K562 (cell line): ENCODE measurements around the gene SRPK2.

Experiments
- CBX3 ChIP-seq, 2 experiments: IDR thresholded peaks; 1 replicate in 1 of 2; 2 replicates in 1 of 2; pipeline ENCODE4 v1.6.1; 2012; ENCODE audit warnings: inconsistent platforms in 2 of 2, low read length in 2 of 2, borderline replicate concordance in 1 of 2, control low read depth in 1 of 2
- CTCF ChIP-seq, 3 experiments: IDR thresholded peaks in 2 of 3; conservative IDR thresholded peaks in 1 of 3; 2 replicates each; pipeline ENCODE4 v1.5.1; 2011 to 2012; ENCODE audit warnings: low read length in 3 of 3, mild to moderate bottlenecking in 3 of 3, control low read depth in 2 of 3, improper control_type of control experiment in 1 of 3, inconsistent platforms in 1 of 3, low read depth in 1 of 3, mixed read lengths in 1 of 3, moderate library complexity in 1 of 3; ENCODE audit not compliant: insufficient read depth in 2 of 3
- ELF2 ChIP-seq: fragments of 250-450 bp; sonication (Bioruptor Pico); IDR thresholded peaks from 2 replicates; pipeline ENCODE4 v1.5.0; 2021; ENCODE audit warnings: mild to moderate bottlenecking
- HDAC6 ChIP-seq: IDR thresholded peaks from 2 replicates; pipeline ENCODE4 v1.6.1; 2012; ENCODE audit warnings: low read depth, mild to moderate bottlenecking, control low read depth, inconsistent platforms, low read length, moderate library complexity
- ZNF232 ChIP-seq: sonication (generic); formaldehyde crosslinking; IDR thresholded peaks from 2 replicates; pipeline ENCODE4 v1.8.0; 2022; ENCODE audit warnings: mild to moderate bottlenecking, missing genetic modification reagents

- TF ChIP-seq ELF2 (CRISPR knock-in tag) (no peak), CTCF (IDR thresholded peaks at IDR 0.05 in 2 of 3, conservative IDR thresholded peaks at IDR 0.05 in 1 of 3; ENCODE audit: insufficient read depth in 2 of 3, low read depth in 1 of 3, low read length in 3 of 3) (no peak), ZNF232 (CRISPR knock-in tag) (no peak), CBX3 (IDR thresholded peaks at IDR 0.05; ENCODE audit: borderline replicate concordance in 1 of 2, low read length in 2 of 2) (no peak), HDAC6 (no peak)
Observed at GRCh38 chr7:105133358-105133757, 255.4 kb downstream of the SRPK2 start.
